Stimulated activated CD8-positive, alpha-beta memory T cell treated with anti-CD3 and anti-CD28 coated beads, Interleukin-2, amount 100 ng/mL, for 48 hours (primary cell): ENCODE data around the gene ENTREP1.

Source experiments
- DNase-seq, 2 donors: peaks; one replicate each; pipeline ENCODE4 v3.0.0-alpha.2; 2020; ENCODE audit warnings: low read depth in 2 of 2

ENTREP1 gene

GRCh38 chr9:69319324-69320025 is 5.5 kb upstream of the ENTREP1 start:
- DNase-seq = no peak

- DNase-seq = no peak
These were observed 2.8 kb upstream of the ENTREP1 start for GRCh38 chr9:69322256-69322655.

- DNase-seq = no peak
These were observed 1.2 kb upstream of the ENTREP1 start for GRCh38 chr9:69323861-69324260.

GRCh38 chr9:69325409-69326212 is 596 bp downstream of the ENTREP1 start:
- DNase-seq = no peak

- DNase-seq = no peak
These were observed 1.2 kb downstream of the ENTREP1 start for GRCh38 chr9:69326261-69326660.

- no peak for DNase-seq
These were observed 5.6 kb downstream of the ENTREP1 start for GRCh38 chr9:69330580-69330979.

GRCh38 chr9:69331444-69331843 is 6.4 kb downstream of the ENTREP1 start:
- no peak for DNase-seq

GRCh38 chr9:69332067-69332685 is 7.2 kb downstream of the ENTREP1 start:
- no peak for DNase-seq

- no peak for DNase-seq
These were observed 8.7 kb downstream of the ENTREP1 start for GRCh38 chr9:69333716-69334115.

GRCh38 chr9:69334317-69334716 is 9.3 kb downstream of the ENTREP1 start:
- DNase-seq = no peak

GRCh38 chr9:69339620-69340019 is 14.6 kb downstream of the ENTREP1 start:
- no peak for DNase-seq

GRCh38 chr9:69340631-69341030 is 15.6 kb downstream of the ENTREP1 start:
- DNase-seq = no peak

- no peak for DNase-seq
These were observed 17.8 kb downstream of the ENTREP1 start for GRCh38 chr9:69342769-69343168.

GRCh38 chr9:69344459-69344858 is 19.4 kb downstream of the ENTREP1 start:
- DNase-seq = no peak

- DNase-seq = no peak
These were observed 21.8 kb downstream of the ENTREP1 start for GRCh38 chr9:69346596-69347390.

- no peak for DNase-seq
These were observed 22.6 kb downstream of the ENTREP1 start for GRCh38 chr9:69347607-69348006.

- DNase-seq = no peak
These were observed 26.2 kb downstream of the ENTREP1 start for GRCh38 chr9:69351227-69351626.

GRCh38 chr9:69355232-69355631 is 30.2 kb downstream of the ENTREP1 start:
- DNase-seq = no peak

GRCh38 chr9:69357030-69357775 is 32.2 kb downstream of the ENTREP1 start:
- no peak for DNase-seq

GRCh38 chr9:69357821-69358220 is 32.8 kb downstream of the ENTREP1 start:
- DNase-seq = no peak

GRCh38 chr9:69363191-69363590 is 38.2 kb downstream of the ENTREP1 start:
- DNase-seq = no peak
